ENCODE measurements around the gene ISCU. TPM values are rescaled to one million over a fixed set of nuclear protein-coding genes. Genes with fewer than 3 reads are reported as not detected.

The ISCU gene
- polyA plus RNA-seq, 1 of the 3 experiments (the other 2 are of a cell fraction), result 165 TPM

DNA sequence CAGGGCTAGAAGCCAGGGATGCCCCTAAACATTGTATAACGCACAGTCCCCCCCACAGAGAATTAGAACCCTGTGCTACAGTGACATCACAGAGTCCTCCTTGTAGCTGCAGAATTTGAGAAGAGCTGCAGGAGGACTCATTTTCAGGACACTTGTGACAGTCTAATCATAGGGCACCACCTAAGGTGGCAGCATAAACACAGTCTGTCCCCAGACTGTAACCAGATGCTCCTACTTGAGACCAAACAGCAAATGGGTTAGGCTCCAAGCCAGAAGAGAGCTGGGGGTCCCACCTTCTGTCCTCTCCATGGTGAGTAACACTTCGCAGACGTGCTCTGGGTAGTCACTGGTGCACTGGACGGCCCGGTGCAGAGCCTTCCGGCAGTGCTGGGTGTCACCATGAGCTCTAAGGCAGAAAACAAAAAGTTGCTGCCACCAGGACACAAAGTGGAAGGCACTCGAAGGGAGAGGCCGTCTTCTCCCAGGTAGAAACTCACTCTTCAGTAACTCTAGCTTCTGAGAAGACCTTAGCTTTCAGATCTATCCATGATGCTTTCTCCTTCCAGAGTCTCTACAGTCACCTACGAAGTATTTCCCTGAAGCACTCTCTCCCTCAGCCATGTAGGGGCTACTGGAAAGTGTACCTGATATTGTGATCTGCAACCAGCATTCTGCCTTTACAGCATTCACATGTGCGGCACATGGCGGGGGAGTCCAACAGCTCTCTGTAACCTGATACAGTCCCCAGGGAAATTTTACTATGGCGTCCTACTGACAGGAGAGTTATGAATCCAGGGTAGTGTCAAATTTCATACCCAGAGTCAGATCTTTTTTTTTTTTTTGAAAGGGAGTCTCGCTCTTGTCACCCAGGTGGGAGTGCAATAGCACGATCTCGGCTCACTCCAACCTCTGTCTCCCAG is 30.2 kb upstream of the ISCU start (continued):
- no peak for TF ChIP-seq FOXJ3 (CRISPR knock-in tag; IDR thresholded peaks at IDR 0.05)
- TF ChIP-seq RCOR1 (IDR thresholded peaks at IDR 0.05; ENCODE audit: low read length), result no peak
- TF ChIP-seq EP300 (IDR thresholded peaks at IDR 0.05; ENCODE audit: borderline replicate concordance in 1 of 2, low read depth in 1 of 2, low read length in 1 of 2), result no peak
- TF ChIP-seq, protein P1, sequence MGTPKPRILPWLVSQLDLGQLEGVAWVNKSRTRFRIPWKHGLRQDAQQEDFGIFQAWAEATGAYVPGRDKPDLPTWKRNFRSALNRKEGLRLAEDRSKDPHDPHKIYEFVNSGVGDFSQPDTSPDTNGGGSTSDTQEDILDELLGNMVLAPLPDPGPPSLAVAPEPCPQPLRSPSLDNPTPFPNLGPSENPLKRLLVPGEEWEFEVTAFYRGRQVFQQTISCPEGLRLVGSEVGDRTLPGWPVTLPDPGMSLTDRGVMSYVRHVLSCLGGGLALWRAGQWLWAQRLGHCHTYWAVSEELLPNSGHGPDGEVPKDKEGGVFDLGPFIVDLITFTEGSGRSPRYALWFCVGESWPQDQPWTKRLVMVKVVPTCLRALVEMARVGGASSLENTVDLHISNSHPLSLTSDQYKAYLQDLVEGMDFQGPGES (IDR thresholded peaks at IDR 0.05; ENCODE audit: low read depth, low read length), result no peak
- TF ChIP-seq, protein P2, sequence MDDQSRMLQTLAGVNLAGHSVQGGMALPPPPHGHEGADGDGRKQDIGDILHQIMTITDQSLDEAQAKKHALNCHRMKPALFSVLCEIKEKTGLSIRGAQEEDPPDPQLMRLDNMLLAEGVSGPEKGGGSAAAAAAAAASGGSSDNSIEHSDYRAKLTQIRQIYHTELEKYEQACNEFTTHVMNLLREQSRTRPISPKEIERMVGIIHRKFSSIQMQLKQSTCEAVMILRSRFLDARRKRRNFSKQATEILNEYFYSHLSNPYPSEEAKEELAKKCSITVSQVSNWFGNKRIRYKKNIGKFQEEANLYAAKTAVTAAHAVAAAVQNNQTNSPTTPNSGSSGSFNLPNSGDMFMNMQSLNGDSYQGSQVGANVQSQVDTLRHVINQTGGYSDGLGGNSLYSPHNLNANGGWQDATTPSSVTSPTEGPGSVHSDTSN (IDR thresholded peaks at IDR 0.05), result no peak

DNA sequence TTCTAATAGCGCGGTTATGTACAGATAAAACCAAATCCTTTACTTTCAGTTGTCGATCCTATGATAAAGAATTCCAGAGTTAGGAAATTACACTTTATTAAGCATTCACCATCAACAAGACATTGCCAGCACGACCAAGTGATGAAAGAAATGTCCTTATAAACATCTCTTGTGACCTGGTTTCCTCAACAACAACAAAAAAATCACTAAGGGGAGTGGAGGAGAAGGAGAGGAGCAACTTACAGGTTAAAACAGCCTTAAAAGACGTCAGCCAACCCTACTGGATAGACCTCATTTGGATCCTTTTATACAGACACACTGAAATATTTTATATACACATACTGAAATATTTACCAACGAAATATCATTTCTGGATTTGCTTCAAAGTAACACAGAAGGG is 24.2 kb upstream of the ISCU start:
- H3K4me2 ChIP-seq, result no peak overlapping the region
- no peaks in the 10 kb centered on the region for H3K27me3 ChIP-seq (ENCODE audit: insufficient read depth)
- DNase-seq, result no peak
- H3K79me2 ChIP-seq (ENCODE audit: insufficient read depth), result peaks cover 69% of the 10 kb centered on the region
- H3K4me1 ChIP-seq (ENCODE audit: control insufficient read depth in 1 of 2, insufficient read depth in 2 of 2, low read depth in 1 of 2, low read length in 1 of 2), result peaks cover 5 to 7% of the 10 kb centered on the region in 2 experiments; a peak in 2 of 4 replicates
- H3K9me2 ChIP-seq, result no peaks in the 10 kb centered on the region
- CTCF ChIA-PET, result interaction anchor here (1.3 kb wide), 1 partner anchor 12 kb away, joined by 9 read pairs; no protein-coding TSS in a partner anchor
- POLR2A ChIA-PET, result no interaction called here
- no peak overlapping the region for H3K9ac ChIP-seq
- H3K9me3 ChIP-seq, result no peaks in the 10 kb centered on the region
- WGBS (ENCODE audit: low lambda C conversion rate), result 77% methylated on average over 6 of the region's 6 CpGs
- peaks cover 63 to 69% of the 10 kb centered on the region in 2 experiments for H3K36me3 ChIP-seq (replicated peaks in 1 of 2; ENCODE audit: control insufficient read depth in 1 of 2, insufficient read depth in 2 of 2, low read length in 1 of 2)
- H3K4me3 ChIP-seq (ENCODE audit: low read depth in 2 of 2, low read length in 1 of 2), result no peak overlapping the region
- TF ChIP-seq, protein P1 (IDR thresholded peaks at IDR 0.05; ENCODE audit: low read depth, low read length), result no peak
- TF ChIP-seq, protein P3, sequence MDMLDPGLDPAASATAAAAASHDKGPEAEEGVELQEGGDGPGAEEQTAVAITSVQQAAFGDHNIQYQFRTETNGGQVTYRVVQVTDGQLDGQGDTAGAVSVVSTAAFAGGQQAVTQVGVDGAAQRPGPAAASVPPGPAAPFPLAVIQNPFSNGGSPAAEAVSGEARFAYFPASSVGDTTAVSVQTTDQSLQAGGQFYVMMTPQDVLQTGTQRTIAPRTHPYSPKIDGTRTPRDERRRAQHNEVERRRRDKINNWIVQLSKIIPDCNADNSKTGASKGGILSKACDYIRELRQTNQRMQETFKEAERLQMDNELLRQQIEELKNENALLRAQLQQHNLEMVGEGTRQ (IDR thresholded peaks at IDR 0.05; ENCODE audit: borderline replicate concordance, low read depth, low read length), result no peak
- no peak for TF ChIP-seq EP300 (IDR thresholded peaks at IDR 0.05; ENCODE audit: borderline replicate concordance in 1 of 2, low read depth in 1 of 2, low read length in 1 of 2)
- TF ChIP-seq POLR2AphosphoS5 (IDR thresholded peaks at IDR 0.05; ENCODE audit: low read depth, low read length), result no peak
- no peak for TF ChIP-seq RCOR1 (IDR thresholded peaks at IDR 0.05; ENCODE audit: low read length)
- no peak for TF ChIP-seq GATA2 (CRISPR knock-in tag; IDR thresholded peaks at IDR 0.05)
- no peak for TF ChIP-seq NRF1 (IDR thresholded peaks at IDR 0.05; ENCODE audit: low read depth, low read length)
- TF ChIP-seq FOSL2 (IDR thresholded peaks at IDR 0.05; ENCODE audit: borderline replicate concordance, low read depth), result no peak
- TF ChIP-seq FOXJ3 (CRISPR knock-in tag; IDR thresholded peaks at IDR 0.05), result no peak
- TF ChIP-seq, protein P4, sequence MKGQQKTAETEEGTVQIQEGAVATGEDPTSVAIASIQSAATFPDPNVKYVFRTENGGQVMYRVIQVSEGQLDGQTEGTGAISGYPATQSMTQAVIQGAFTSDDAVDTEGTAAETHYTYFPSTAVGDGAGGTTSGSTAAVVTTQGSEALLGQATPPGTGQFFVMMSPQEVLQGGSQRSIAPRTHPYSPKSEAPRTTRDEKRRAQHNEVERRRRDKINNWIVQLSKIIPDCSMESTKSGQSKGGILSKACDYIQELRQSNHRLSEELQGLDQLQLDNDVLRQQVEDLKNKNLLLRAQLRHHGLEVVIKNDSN (IDR thresholded peaks at IDR 0.05; ENCODE audit: borderline replicate concordance, low read depth), result no peak
- TF ChIP-seq NFIC (IDR thresholded peaks at IDR 0.05; ENCODE audit: borderline replicate concordance), result no peak
- no peak for TF ChIP-seq GABPA (IDR thresholded peaks at IDR 0.05; ENCODE audit: low read depth)
- TF ChIP-seq RAD21 (IDR thresholded peaks at IDR 0.05; ENCODE audit: low read length), result no peak
- TF ChIP-seq TAF1 (IDR thresholded peaks at IDR 0.05; ENCODE audit: borderline replicate concordance, low read depth, low read length), result no peak
- TF ChIP-seq, protein P5, sequence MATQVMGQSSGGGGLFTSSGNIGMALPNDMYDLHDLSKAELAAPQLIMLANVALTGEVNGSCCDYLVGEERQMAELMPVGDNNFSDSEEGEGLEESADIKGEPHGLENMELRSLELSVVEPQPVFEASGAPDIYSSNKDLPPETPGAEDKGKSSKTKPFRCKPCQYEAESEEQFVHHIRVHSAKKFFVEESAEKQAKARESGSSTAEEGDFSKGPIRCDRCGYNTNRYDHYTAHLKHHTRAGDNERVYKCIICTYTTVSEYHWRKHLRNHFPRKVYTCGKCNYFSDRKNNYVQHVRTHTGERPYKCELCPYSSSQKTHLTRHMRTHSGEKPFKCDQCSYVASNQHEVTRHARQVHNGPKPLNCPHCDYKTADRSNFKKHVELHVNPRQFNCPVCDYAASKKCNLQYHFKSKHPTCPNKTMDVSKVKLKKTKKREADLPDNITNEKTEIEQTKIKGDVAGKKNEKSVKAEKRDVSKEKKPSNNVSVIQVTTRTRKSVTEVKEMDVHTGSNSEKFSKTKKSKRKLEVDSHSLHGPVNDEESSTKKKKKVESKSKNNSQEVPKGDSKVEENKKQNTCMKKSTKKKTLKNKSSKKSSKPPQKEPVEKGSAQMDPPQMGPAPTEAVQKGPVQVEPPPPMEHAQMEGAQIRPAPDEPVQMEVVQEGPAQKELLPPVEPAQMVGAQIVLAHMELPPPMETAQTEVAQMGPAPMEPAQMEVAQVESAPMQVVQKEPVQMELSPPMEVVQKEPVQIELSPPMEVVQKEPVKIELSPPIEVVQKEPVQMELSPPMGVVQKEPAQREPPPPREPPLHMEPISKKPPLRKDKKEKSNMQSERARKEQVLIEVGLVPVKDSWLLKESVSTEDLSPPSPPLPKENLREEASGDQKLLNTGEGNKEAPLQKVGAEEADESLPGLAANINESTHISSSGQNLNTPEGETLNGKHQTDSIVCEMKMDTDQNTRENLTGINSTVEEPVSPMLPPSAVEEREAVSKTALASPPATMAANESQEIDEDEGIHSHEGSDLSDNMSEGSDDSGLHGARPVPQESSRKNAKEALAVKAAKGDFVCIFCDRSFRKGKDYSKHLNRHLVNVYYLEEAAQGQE (IDR thresholded peaks at IDR 0.05; ENCODE audit: low read depth, low read length), result no peak
- peaks cover 10% of the 10 kb centered on the region for H3F3A ChIP-seq (replicated peaks; ENCODE audit: insufficient read depth)
- no peak overlapping the region for H3K27ac ChIP-seq (ENCODE audit: low read depth in 2 of 2, low read length in 1 of 2)
- H2AFZ ChIP-seq (ENCODE audit: low read depth), result no peak overlapping the region
- peaks cover 28% of the 10 kb centered on the region for H4K20me1 ChIP-seq (ENCODE audit: insufficient read depth)

Measured in SK-N-SH (cell line).